Stimulated activated CD4-positive, alpha-beta T cell treated with anti-CD3 and anti-CD28 coated beads, TNF-alpha, amount 100 ng/mL, for 1 hour (primary cell): ENCODE results near the gene FDX1.

Experiments
- DNase-seq, 3 donors: peaks; one replicate each; pipeline ENCODE4 v3.0.0-alpha.2; 2020; ENCODE audit warnings: low read depth in 3 of 3, low spot score in 1 of 3

FDX1 gene

GRCh38 chr11:110507328-110507727, 77.6 kb downstream of the FDX1 start:
- no peak for DNase-seq

- DNase-seq: no peak
Observed at GRCh38 chr11:110508786-110509185, 79.0 kb downstream of the FDX1 start.

GRCh38 chr11:110509472-110509871, 79.7 kb downstream of the FDX1 start:
- DNase-seq: no peak

- no peak for DNase-seq
Observed at GRCh38 chr11:110512026-110512425, 82.3 kb downstream of the FDX1 start.

- no peak for DNase-seq
Observed at GRCh38 chr11:110513259-110513801, 83.6 kb downstream of the FDX1 start.

GRCh38 chr11:110513846-110514437, 84.2 kb downstream of the FDX1 start:
- DNase-seq: no peak
